Measurements from ENCODE around the gene MYOCOS. TPM values are rescaled to one million over a fixed set of nuclear protein-coding genes. Genes with fewer than 3 reads are reported as not detected.

Gene MYOCOS
- total RNA-seq, 1 donor from 2014 or later, result not detected

GRCh38 chr1:171623651-171624331, 1.7 kb downstream of the MYOCOS start:
- DNase-seq (ENCODE audit: low read depth), result no peak

- DNase-seq (ENCODE audit: low read depth), result no peak
These were observed 3.2 kb downstream of the MYOCOS start for GRCh38 chr1:171625225-171625624.

- DNase-seq (ENCODE audit: low read depth), result no peak
These were observed 5.0 kb downstream of the MYOCOS start for GRCh38 chr1:171627020-171627419.

- no peak for DNase-seq (ENCODE audit: low read depth)
These were observed 6.2 kb downstream of the MYOCOS start for GRCh38 chr1:171628225-171628624.

- no peak for DNase-seq (ENCODE audit: low read depth)
These were observed 13.6 kb downstream of the MYOCOS start for GRCh38 chr1:171635661-171636060.

- peak; percentile 31 for DNase-seq (ENCODE audit: low read depth)
These were observed 14.1 kb downstream of the MYOCOS start for GRCh38 chr1:171636141-171636540.

- DNase-seq (ENCODE audit: low read depth), result no peak
These were observed 16.0 kb downstream of the MYOCOS start for GRCh38 chr1:171637928-171638576.

GRCh38 chr1:171640225-171640624, 18.2 kb downstream of the MYOCOS start:
- no peak for DNase-seq (ENCODE audit: low read depth)

- DNase-seq (ENCODE audit: low read depth), result no peak
These were observed 19.2 kb downstream of the MYOCOS start for GRCh38 chr1:171641076-171641864.

- no peak for DNase-seq (ENCODE audit: low read depth)
These were observed 20.2 kb downstream of the MYOCOS start for GRCh38 chr1:171642197-171642596.

GRCh38 chr1:171643156-171643555, 21.1 kb downstream of the MYOCOS start:
- DNase-seq (ENCODE audit: low read depth), result no peak

- DNase-seq (ENCODE audit: low read depth), result peak; percentile 89
These were observed 22.9 kb downstream of the MYOCOS start for GRCh38 chr1:171644805-171645483.

- DNase-seq (ENCODE audit: low read depth), result peak; percentile 81
These were observed 23.7 kb downstream of the MYOCOS start for GRCh38 chr1:171645553-171646248.

- no peak for DNase-seq (ENCODE audit: low read depth)
These were observed 24.2 kb downstream of the MYOCOS start for GRCh38 chr1:171646249-171646560.

- DNase-seq (ENCODE audit: low read depth), result no peak
These were observed 30.3 kb downstream of the MYOCOS start, which contains the start of gene MYOC for GRCh38 chr1:171652234-171652822. MYOC (minus strand) TSS chr1:171652688; CDS start chr1:171652611, 77 bp downstream.

- no peak for DNase-seq (ENCODE audit: low read depth)
These were observed 31.8 kb downstream of the MYOCOS start for GRCh38 chr1:171653796-171654195.

GRCh38 chr1:171654201-171654941, 32.3 kb downstream of the MYOCOS start:
- peak; percentile 15 for DNase-seq (ENCODE audit: low read depth)

GRCh38 chr1:171654942-171655745, 33.1 kb downstream of the MYOCOS start:
- DNase-seq (ENCODE audit: low read depth), result peak; percentile 34

- no peak for DNase-seq (ENCODE audit: low read depth)
These were observed 33.7 kb downstream of the MYOCOS start for GRCh38 chr1:171655746-171656116.
